GM12873 (cell line): Measurements from ENCODE around the gene ARPC2.

Experiments
- TF ChIP-seq, protein P1 (sequence below): IDR thresholded peaks from 2 replicates; pipeline ENCODE4 v1.5.1; 2012; ENCODE audit warnings: low read depth, mild to moderate bottlenecking, moderate library complexity, low read length, control low read depth; ENCODE audit not compliant: insufficient read depth; ENCODE audit errors: missing control alignments

ARPC2 gene

DNA sequence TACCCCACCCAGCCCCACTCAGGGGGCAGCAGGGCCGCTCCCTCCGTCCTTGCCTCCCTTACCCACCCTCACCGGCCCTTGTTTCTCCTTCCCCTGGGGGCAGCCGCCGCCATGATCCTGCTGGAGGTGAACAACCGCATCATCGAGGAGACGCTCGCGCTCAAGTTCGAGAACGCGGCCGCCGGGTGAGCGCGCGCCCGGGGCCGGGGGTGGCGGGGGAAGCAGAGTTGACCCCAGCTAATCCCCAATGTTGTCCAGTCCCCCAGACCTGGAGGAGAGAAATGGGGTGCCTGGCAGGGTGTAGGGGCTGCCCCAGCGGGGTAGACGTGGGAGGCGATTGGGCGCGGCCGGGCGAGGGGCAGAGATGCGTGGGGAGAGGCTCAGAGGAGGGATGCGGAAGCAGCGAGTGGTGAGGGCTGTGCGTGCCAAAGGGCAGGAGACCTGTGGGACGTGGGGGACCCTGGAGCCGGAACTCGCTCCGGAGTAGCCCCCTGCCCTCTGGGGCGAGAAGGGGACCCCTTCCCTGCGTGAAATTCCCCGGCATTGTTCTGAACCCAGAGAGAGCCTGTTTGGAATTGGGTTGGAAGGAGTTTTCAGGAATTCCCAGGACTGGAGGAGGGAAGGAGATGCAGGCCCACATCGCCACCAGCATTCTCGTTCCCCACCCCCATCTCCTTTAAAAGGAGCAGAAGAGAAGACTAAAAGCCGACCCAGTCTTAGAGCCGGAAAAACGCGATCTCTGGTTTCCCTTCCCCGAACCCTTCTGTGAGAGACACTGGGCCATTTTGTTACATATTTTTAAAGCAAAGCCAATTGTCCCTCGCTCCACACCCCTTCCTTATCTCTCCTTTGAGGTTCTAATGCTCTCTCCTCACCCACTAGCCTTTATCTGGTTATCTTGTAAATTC, 625 bp downstream of the ARPC2 start:
- TF ChIP-seq, protein P1, sequence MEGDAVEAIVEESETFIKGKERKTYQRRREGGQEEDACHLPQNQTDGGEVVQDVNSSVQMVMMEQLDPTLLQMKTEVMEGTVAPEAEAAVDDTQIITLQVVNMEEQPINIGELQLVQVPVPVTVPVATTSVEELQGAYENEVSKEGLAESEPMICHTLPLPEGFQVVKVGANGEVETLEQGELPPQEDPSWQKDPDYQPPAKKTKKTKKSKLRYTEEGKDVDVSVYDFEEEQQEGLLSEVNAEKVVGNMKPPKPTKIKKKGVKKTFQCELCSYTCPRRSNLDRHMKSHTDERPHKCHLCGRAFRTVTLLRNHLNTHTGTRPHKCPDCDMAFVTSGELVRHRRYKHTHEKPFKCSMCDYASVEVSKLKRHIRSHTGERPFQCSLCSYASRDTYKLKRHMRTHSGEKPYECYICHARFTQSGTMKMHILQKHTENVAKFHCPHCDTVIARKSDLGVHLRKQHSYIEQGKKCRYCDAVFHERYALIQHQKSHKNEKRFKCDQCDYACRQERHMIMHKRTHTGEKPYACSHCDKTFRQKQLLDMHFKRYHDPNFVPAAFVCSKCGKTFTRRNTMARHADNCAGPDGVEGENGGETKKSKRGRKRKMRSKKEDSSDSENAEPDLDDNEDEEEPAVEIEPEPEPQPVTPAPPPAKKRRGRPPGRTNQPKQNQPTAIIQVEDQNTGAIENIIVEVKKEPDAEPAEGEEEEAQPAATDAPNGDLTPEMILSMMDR, result no peak

DNA sequence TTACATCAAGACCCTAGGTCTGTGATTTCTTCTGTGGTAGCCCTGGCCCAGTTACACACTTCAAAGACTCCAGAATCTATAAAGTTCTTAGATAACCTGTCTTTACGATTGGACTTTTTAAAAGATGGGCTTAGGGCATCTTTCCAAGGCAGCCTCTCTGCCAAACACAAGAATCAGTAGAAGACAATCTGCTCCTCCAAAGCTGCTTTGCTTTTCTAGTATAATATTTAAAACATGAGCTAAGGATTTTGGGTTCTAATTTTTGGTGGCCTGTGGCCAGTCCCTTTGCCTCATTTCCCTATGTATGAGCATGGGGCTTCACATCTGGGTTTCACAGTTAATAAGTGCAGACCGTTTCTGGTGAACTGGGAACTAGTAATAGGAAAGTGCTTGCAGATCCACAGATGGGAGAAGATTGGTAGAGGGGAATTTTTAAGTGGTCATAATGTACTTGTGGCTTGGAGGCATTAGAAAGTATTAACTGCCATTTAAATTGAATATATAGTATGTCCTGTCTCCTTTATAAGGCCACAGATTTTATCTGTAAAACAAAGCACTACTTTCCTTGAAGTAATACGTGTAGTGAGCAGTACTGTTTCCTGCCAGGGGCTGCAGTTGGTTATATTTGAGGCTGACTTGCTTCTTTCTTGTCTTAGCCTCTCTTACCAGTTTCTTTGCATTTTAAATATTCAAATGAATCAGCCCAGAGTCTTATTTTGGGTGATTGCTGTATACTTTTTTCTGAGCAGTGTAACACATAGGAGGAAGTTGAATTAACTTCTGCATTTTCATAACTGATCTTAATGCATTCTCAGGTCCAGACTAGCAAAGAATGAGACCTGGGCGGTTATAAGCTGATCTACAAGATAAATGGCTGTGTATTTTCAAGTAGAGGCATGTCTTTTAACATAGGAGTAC, 1.5 kb downstream of the ARPC2 start:
- TF ChIP-seq, protein P1, result no peak

DNA sequence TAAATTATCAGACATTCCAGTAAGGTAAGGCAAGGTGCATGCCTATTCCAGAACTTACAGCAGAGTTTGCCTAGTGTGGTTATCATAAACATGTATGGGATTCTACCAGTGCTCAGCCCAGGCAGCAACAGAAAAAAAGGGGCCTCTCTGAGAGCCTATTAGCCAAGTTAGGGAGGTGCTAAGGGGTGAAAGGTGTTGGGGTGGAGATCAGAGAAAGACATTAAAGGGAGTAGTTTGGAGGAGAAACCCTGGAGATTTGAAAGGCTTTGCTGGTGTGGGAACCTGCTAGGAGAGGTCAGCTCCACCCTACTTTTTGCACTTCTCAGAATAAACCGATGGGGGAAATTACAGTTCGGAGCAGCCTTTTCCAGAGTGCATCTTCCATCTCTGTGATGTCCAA, 2.9 kb downstream of the ARPC2 start:
- TF ChIP-seq, protein P1, result no peak

DNA sequence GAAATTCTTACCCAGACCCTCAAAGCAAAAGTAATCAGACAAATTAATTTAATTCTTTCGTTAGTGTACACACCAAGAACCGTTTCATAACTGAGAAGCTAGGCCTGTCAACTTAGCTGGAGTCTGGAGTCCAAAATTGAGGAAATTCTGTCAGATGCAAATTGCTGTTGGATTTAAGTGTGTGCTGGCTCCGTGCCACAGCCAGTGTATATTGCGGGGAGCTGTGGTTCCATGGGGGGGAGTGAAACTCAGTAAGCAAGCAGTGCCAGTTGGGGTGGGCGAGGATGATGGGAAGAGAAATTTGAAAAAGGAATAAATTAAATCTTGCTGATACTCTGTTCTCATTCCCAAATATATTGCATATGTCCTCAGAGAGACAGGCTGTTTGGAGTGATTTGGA, 4.0 kb downstream of the ARPC2 start:
- TF ChIP-seq, protein P1, result no peak

DNA sequence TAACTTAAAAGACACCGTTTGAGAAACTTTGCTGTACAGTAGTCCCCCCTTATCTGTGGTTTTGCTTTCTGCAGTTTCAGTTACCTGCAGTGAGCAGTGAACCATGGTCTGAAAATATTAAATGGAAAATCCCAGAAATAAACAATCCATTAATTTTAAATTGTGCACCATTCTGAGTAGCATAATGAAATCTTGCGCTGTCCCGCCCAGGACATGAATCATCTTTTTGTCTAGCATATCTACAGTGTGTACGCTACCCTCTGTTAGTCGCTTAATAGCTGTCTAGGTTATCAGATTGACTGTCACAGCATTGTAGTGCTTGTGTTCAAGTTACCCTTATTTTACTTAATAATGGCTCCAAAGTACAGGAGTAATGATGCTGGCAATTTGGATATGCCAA, 6.1 kb downstream of the ARPC2 start:
- TF ChIP-seq, protein P1, result no peak

DNA sequence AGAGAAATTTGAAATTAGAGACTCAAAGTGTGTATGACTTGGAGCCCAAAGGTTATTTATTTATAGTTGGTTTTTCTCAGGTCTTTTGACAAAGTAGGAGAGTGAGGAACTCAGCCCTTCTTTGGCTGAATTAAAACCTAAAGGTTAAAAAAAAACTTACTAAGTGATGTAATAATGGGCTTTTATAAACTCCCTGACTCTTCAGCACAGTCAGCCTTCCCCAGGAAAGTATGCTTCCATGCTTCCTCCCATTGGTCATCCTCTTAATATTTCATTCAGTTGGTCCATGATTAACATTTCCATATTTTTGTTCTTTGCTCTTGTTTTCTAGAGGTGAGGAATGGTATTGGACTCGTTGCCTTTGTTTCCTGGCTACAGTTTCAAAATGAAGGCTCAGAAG, 7.2 kb downstream of the ARPC2 start:
- TF ChIP-seq, protein P1, result no peak

DNA sequence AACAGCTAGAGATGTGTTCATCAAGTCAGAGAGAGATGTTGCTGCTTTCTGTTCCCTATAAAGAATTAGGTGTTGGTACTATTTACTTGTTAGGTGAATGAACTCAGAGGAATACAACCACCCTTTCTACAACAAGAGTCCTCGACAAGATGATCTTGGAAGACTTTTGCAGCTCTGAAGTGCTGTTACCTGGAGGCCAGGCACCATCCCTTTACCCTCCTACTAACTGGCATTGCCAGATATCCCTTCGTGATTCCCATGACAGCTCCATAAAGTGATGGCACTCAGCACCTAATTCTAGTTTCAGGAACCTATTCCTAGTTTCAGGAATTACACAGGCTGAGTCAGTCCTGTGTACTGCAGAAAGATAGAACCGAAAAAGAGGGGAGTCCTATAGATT, 9.9 kb downstream of the ARPC2 start:
- TF ChIP-seq, protein P1, result no peak
